HepG2 (cell line): ENCODE measurements around the gene KIF17. TPM values are rescaled to one million over a fixed set of nuclear protein-coding genes. Genes with fewer than 3 reads are reported as not detected.

Source experiments
- CENPBD1 ChIP-seq: sonication (generic); formaldehyde crosslinking; IDR thresholded peaks from 2 replicates; pipeline ENCODE4 v1.8.0; 2022; ENCODE audit warnings: missing genetic modification reagents, low read depth, mild to moderate bottlenecking, borderline replicate concordance
- FOSL1 ChIP-seq: sonication (generic); formaldehyde crosslinking; IDR thresholded peaks from 2 replicates; pipeline ENCODE4 v1.9.0; 2021; ENCODE audit warnings: missing genetic modification reagents, borderline replicate concordance
- HMGXB3 ChIP-seq: sonication (generic); formaldehyde crosslinking; IDR thresholded peaks from 2 replicates; pipeline ENCODE4 v1.4.0; 2020; ENCODE audit warnings: missing genetic modification reagents, borderline replicate concordance
- LCORL ChIP-seq, 2 experiments: fragments of 450-650 bp in 1 of 2; sonication (generic) in 1 of 2; formaldehyde crosslinking in 1 of 2; IDR thresholded peaks; 2 replicates each; pipeline versions ENCODE4 v1.5.0 to v1.6.1; 2017 to 2020; ENCODE audit warnings: antibody characterized with exemption in 1 of 2, missing genetic modification reagents in 1 of 2
- MTA1 ChIP-seq: sonication (generic); formaldehyde crosslinking; IDR thresholded peaks from 2 replicates; pipeline ENCODE4 v1.4.0; 2020; ENCODE audit warnings: missing genetic modification reagents, mild to moderate bottlenecking, borderline replicate concordance
- NKX3-1 ChIP-seq: sonication (generic); formaldehyde crosslinking; IDR thresholded peaks from 2 replicates; pipeline ENCODE4 v1.5.0; 2020; ENCODE audit warnings: missing genetic modification reagents
- PHB2 ChIP-seq: fragments of 450-650 bp; IDR thresholded peaks from 2 replicates; pipeline ENCODE4 v1.6.1; 2018; ENCODE audit not compliant: partially characterized antibody
- POLR2AphosphoS5 ChIP-seq: IDR thresholded peaks from 2 replicates; pipeline ENCODE4 v1.6.1; 2012; ENCODE audit warnings: low read depth, low read length
- RBM39 ChIP-seq: fragments of 200-400 bp; formaldehyde crosslinking; IDR thresholded peaks from one replicate; pipeline ENCODE4 v1.6.1; 2018; ENCODE audit warnings: antibody characterized with exemption, mild to moderate bottlenecking, low read depth, low read length; ENCODE audit not compliant: poor library complexity, severe bottlenecking
- SP5 ChIP-seq: IDR thresholded peaks from 2 replicates; pipeline ENCODE4 v1.6.1; 2016; ENCODE audit warnings: low read depth, borderline replicate concordance
- ZFP91 ChIP-seq: sonication (generic); formaldehyde crosslinking; IDR thresholded peaks from 2 replicates; pipeline ENCODE4 v1.9.0; 2022; ENCODE audit warnings: missing genetic modification reagents, mild to moderate bottlenecking, borderline replicate concordance
- ZFY ChIP-seq: sonication (generic); formaldehyde crosslinking; IDR thresholded peaks from 2 replicates; pipeline ENCODE4 v1.4.0; 2020; ENCODE audit warnings: missing genetic modification reagents
- ZMYM4 ChIP-seq: sonication (generic); formaldehyde crosslinking; IDR thresholded peaks from 2 replicates; pipeline ENCODE4 v1.8.1; 2023; ENCODE audit warnings: mild to moderate bottlenecking, missing genetic modification reagents
- ZNF142 ChIP-seq: sonication (generic); formaldehyde crosslinking; IDR thresholded peaks from 2 replicates; pipeline ENCODE4 v1.4.0; 2020; ENCODE audit warnings: missing genetic modification reagents
- ZNF543 ChIP-seq: sonication (generic); formaldehyde crosslinking; IDR thresholded peaks from 2 replicates; pipeline ENCODE4 v1.4.0; 2020; ENCODE audit warnings: mild to moderate bottlenecking, missing genetic modification reagents
- ZNF777 ChIP-seq: sonication (generic); formaldehyde crosslinking; IDR thresholded peaks from 2 replicates; pipeline ENCODE4 v1.4.0; 2020; ENCODE audit warnings: missing genetic modification reagents
- polyA plus RNA-seq, 8 experiments: library from polyadenylated mRNA; depleted of rRNA in 3 of 8; stranded (reverse) in 7 of 8; unstranded in 1 of 8; fragments of >200 nt; fragmentation: Illumina TruSeq in 4 of 8; extraction: Trizol in 4 of 8; gene quantifications; 2 replicates each; pipeline versions ENCODE4 v1.2.1 to v1.2.3, GENCODE V29; 2011 to 2016; ENCODE audit warnings: low read depth in 4 of 8, missing spikeins in 1 of 8, mixed read lengths in 1 of 8; ENCODE audit not compliant: insufficient read depth in 1 of 8
- total RNA-seq, 5 experiments: library from RNA; depleted of rRNA; stranded (reverse); fragments of >200 nt; fragmentation: Illumina TruSeq; extraction: Trizol; gene quantifications; 2 replicates each; pipeline ENCODE4 v1.2.3, GENCODE V29; 2016; ENCODE audit warnings: low read depth in 1 of 5

KIF17 gene
- total and polyA plus RNA-seq, 2 of the 13 experiments (the other 11 are each of a cell fraction or from before 2014, with no cell fraction given) = 0.24 to 0.44 TPM

- TF ChIP-seq ZNF142 (CRISPR knock-in tag) = no peak
- no peak for TF ChIP-seq RBM39
- peak; percentile 48; the same call in 1 of the 2 replicates for TF ChIP-seq ZNF777 (CRISPR knock-in tag)
- 0 out of 2 replicates have a peak, but pooled peaks have one; percentile 42 for TF ChIP-seq ZFY (CRISPR knock-in tag)
- TF ChIP-seq MTA1 = no peak
- no peak for TF ChIP-seq CENPBD1 (CRISPR knock-in tag)
- peak; percentile 73; the same call in 1 of the 2 replicates for TF ChIP-seq ZFP91
- no peak for TF ChIP-seq LCORL (IDR thresholded peaks at IDR 0.05)
- no peak; the same call in 1 of the 2 replicates for TF ChIP-seq LCORL (CRISPR knock-in tag; IDR thresholded peaks at IDR 0.05)
- TF ChIP-seq FOSL1 (CRISPR knock-in tag) = peak; percentile 78; the same call in 1 of the 2 replicates
- no peak for TF ChIP-seq ZNF543 (CRISPR knock-in tag)
- TF ChIP-seq SP5 (CRISPR knock-in tag) = no peak
- no peak for TF ChIP-seq ZMYM4
- TF ChIP-seq PHB2 = no peak
- peak; percentile 25; the same call in 1 of the 2 replicates for TF ChIP-seq NKX3-1 (CRISPR knock-in tag)
- no peak for TF ChIP-seq POLR2AphosphoS5
- no peak for TF ChIP-seq HMGXB3 (CRISPR knock-in tag)
These were observed 15.0 kb upstream of the KIF17 start, which contains the start of gene SH2D5 (continued) for GRCh38 chr1:20732588-20733359.
